Activated CD8-positive, alpha-beta memory T cell treated with anti-CD3 and anti-CD28 coated beads for 24 hours (primary cell): ENCODE results near the gene AMD1.
"Not testable (repeated sequence)": the region's sequence is repeated elsewhere in the genome, so short reads cannot be mapped to it uniquely, and the experiment has no call there.

Experiments
- DNase-seq: peaks from one replicate; pipeline ENCODE4 v3.0.0-alpha.2; 2020

The AMD1 gene

DNA sequence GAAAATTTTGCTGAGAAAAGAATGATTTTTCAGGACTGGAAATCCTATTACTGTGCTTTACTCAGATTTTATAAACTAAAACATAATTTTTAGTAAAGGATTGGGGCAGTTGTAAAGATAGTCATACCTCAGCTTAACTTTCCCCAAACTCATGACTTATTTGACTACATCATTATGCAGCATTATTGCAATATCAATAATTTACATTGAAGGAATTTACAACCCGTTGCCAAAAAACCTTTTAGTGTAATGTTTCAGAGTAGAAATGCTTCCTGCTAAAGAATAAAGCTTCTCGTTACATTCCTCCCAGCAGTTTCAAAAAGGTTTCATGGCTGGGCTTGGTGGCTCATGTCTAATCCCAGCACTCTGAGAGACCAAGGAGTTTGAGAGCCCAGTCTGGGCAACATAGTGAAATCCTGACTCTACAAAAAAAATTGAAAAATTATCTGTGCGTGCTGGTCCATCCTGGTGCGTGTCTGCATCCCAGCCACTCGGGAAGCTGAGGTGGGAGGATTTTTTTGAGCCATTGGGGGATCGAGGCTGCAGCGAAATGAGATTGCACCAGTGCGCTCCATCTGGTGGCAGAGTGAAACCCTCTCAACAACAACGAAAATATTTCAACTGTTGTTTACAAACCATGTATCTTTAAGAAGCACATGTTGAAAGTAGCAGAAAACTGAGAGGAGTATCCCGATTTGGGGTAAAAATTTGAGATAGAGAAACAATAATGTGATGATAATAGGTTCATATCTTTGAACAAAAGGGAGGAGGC lies 4.4 kb downstream of the AMD1 start:
- no peak for DNase-seq

DNA sequence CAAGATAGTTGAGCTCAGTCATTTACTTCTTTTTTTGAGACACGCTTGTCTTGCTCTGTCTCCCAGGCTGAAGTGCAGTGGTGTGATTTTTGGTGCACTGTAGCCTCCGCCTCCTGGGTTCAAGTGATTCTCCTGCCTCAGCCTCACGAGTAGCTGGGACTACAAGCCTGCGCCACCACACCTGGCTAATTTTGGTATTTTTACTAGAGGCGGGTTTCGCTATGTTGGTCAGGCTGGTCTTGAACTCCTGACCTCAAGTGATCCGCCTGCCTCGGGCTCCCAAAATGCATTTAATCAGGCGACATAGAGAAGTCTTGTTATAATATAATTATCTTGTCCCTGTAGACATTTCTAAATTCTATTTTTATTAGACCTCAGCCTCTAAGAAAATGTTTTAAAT lies 6.1 kb downstream of the AMD1 start:
- no peak for DNase-seq

DNA sequence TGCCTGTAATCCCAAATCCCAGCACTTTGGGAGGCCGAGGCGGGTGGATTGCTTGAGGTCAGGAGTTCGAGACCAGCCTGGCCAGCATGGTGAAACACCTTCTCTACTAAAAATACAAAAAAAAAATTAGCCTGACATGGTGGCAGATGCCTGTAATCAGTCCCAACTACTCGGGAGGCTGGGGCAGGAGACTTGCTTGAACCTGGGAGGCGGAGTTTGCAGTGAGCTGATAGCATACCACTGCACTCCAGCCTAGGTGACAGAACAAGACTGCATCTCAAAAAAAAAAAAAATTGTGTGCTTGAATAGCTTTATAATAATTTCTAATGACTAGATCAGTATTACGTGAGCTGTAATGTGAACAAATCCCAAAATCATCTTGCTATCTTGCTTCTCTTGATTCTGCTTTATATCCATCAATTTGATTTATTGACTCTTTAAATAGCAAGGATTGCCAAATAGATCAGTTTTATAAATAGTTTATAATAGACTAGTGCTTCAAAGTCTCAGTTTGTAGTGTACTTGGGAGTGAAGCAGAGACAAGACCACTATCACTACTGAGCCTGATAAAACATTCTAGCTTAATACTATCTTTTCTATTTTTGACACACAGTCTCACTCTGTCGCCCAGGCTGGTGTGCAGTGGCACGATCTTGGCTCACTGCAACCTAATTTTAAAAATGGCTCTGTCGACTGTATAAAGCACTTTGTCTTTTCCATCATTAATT lies 7.1 kb downstream of the AMD1 start:
- no peak for DNase-seq

DNA sequence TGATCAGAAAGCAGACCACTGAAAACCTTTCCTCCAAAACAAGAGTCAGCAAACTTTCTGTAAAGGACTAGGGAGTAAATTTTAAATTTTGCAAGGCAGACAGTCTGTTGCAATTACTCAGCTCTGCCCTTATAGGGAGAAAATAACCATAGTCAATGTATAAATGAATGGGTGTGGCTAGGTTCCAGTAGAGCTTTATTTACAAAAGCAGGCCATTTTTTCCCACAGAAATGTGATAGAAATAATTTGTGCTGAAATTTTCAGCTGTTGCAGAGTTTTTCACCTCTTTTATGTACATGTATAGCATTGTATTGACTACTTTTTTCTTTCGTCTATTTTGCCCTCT lies 7.7 kb downstream of the AMD1 start:
- DNase-seq = no peak

DNA sequence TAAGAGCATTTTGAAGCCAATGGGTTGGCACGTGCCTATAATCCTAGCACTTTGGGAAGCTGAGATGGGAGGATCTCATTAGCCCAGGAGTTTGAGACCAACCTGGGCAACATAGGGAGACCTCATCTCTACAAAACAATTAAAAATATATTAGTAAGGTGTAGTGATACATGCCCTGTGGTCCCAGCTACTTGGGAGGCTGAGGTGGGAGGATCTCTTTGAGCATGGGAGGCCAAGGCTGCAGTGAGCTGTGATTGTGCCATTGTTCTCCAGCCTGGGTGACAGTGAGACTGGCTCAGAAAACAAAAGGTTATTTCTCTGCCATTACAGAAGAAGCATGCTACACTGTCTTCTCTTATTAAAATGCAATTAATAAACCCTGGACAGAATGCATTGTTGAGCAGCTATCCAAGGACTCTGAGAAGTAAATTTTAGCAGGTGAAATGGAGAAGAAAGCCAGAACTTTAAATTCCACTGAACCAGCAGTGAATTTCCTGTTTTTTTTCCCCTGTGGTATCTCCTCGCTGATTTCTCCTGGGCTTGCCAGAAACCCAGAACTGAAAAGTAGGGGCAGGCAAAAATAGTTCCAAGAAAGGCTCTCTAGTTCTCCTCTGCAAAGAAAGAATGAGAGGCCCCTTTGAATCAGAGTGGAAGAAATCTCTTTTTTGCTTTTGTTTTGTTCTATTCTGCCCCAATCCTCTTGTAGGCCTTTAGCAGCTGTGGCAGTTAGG lies 8.4 kb downstream of the AMD1 start:
- DNase-seq = no peak

DNA sequence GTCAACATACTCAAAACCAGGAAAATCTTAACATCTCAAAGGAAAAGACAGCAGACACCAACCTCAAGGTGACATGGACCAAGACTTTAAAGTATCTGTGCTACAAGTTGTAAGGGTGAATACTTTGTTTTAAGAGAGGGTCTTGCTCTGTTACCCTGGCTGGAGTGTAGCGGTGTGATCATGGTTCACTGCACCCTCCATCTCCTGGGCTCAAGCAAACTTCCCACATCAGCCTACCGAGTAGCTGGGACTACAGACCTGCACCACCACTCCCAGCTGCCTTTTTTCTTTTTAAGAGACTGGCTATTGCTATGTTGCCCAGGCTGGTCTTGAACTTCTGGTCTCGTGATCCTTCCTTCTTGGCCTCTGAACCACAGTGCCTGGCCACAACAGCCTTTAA lies 9.7 kb downstream of the AMD1 start:
- no peak for DNase-seq

DNA sequence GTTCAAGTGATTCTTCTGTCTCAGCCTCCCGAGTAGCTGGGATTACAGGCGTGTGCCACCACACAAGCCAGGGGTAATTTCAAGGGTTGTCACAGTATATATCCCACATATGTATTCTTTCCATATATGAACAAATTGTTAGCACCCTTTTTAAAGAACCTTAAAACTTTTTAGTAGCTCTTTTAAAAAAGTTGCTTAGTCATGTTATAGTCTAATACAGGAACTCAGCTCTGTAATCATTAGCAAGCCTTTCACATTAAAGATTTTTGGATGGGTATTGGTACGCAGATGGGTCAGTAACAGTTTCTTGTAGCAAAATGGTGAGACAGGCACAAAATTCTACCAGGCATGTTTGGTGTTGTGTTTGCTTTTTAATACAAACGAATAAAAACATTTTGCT lies 10.9 kb downstream of the AMD1 start:
- DNase-seq = no peak

DNA sequence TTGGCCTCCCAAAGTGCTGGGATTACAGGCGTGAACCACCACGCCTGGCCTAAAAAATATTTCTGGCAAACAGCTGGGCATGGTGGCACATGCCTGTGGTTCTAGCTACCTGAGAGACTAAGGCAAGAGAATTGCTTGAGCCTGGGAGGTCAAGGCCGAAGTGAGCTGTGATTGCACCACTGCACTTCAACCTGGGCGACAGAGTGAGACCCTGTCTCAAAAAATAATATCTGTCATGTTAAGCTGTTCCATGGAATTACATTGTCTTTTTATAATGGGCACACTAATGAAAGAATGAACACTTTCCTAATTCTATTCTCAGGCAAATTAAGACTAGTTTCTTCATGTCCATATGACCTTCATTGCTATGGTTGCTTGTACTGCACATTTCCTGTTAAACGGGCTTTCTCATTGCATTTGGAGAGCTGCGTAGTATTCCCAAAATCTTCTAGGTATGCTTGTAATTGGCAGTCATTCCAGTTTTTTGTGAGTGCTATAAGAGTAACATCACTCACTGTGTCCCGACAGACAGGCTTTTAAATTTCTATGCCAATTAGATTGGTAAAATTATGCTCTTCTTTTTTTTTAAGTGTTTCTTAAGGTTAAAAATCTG lies 12.1 kb downstream of the AMD1 start:
- no peak for DNase-seq

DNA sequence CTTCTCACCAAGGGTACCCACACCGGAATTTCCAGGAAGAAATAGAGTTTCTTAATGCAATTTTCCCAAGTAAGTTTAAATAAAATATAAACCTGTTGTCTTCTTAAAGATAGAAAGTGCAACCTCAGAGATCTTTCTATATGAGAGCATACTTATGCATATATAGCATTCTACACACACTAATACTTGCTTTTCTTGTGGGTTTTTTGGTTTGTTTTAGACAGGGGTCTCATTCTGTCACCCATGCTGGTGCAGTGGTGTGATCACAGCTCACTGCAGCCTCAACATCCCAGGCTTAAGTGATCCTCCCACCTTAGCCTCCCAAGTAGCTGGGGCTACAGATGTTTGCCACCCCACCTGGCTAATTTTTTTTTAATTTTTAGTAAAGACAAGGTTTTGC lies 15.7 kb downstream of the AMD1 start:
- no peak for DNase-seq

DNA sequence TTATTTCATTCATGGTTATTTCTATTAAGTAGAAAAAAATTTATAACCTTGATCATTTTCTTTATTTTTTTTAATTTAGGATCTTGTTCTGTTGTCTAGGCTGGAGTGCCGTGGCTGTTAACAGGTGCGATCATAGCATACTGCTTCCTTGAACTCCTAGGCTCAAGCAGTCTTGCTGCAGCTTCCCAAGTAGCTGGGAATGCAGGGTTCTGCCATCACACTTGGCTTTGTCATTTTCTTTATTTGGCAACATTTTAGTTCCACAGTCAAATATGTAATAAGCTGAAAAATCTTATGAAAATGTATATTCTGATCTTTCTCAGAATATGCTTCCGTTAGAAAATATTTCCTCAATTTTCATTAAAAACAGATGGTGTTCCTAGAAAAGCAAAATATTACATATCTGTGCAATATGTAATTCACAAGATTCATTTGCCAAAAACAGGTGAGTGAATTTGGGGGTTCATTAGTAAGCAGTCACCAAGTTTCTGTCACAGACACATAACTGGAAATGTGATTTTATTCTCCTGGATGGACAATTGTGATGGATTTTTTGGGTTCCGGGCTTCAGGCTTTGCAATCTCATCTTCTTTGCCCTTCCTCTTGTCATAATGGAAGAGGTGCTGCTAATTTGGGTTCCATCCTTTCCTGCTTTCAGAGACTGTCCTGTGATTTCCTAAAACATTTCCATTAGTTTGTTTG lies 21.5 kb downstream of the AMD1 start:
- DNase-seq = no peak

DNA sequence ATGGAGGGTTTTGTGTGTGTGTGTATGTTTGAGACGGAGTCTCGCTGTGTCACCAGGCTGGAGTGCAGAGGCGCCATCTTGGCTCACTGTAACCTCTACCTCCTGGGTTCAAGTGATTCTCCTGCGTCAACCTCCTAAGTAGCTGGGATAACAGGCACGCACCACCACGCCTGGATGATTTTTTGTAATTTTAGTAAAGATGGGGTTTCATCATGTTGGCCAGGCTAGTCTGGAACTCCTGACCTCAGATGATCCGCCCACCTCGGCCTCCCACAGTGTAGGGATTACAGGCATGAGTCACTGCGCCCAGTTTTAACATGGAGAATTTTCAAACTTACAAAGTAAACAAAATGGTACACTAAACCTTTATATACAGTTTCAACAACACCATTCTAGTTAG lies 22.8 kb downstream of the AMD1 start:
- no peak for DNase-seq

DNA sequence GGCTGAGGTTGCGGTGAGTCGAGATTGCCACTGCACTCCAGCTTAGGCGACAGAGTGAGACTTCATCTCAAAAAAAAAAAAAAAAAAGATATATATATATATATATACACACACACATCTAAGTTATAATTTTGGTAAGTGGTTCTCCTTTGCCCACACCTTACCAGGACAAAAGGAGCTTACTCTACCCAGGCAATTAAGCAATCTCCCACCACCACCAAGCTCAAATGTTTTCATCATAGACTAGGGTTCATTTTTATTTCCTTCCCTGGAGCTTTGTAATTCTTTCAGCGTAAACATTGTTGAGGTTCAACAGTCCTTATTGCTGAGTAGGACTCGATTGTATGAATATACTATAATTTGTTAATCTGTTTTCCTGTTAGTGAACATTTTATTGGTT lies 23.5 kb downstream of the AMD1 start:
- no peak for DNase-seq

DNA sequence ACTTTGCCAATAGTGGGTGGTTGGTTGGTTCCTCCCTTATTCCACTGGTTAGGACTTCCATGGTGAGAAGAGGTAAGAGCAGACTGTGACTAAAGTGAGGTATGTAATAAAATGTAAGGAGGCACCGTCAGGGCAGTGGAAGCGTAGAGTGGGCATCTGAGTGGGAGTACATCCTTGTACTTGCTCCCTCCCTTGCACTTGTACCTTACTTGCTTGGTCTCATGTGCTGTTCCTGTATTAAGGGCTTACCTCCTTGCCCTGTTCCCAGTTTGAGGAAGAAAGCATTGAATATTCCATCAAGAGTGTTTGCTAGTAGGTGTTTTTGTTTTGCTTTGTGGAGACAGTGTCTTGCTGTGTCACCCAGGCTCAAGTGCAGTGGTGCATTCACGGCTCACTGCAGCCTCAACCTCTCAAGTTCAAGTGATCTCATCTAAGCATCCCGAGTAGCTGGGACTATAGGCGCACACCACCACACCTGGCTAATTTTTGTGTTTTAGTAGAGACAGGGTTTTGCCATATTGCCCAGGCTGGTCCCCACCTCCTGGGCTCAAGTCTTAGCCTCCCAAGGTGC lies 25.5 kb downstream of the AMD1 start:
- no peak for DNase-seq

DNA sequence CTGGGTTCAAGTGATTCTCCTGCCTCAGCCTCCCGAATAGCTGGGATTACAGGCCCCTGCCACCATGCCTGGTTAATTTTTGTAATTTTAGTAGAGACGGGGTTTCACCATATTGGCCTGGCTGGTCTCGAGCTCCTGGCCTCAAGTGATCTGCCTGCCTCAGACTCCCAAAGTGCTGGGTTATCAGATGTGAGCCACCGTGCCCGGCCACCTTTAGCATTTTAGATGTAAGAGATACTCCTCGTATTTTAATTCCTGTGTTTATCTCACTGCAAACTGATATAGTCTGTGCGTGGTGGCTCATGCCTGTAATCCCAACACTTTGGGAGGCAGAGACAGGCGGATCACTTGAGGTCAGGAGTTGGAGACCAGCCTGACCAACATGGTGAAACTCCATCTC lies 27.0 kb downstream of the AMD1 start:
- DNase-seq = not testable (repeated sequence)

DNA sequence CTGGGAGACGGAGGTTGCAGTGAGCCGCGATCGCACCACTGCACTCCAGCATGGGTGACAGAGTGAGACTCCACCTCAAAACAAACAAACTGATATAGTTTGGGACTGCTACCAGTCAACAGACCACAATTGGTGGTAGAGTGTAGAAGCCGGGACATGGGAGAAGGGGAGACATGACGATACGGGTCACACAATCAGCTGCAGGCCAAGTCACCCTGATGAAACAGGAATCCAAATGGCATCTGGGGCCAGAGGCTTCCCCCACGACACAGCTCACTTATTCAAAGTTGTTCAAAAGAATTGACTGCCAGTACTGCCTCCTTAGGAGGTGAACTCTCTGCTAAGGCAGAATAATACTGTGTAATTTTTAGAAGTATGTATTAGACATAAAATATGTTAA lies 27.5 kb downstream of the AMD1 start:
- no peak for DNase-seq

DNA sequence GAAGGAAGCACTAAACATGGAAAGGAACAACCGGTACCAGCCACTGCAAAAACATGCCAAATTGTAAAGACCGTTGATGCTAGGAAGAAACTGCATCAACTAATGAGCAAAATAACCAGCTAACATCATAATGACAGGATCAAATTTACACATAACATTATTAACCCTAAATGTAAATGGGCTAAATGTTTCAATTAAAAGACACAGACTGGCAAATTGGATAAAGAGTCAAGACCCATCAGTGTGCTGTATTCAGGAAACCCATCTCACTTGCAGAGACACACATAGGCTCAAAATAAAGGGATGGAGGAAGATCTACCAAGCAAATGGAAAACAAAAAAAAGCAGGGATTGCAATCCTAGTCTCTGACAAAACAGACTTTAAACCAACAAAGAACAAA lies 31.7 kb downstream of the AMD1 start:
- not testable (repeated sequence) for DNase-seq

DNA sequence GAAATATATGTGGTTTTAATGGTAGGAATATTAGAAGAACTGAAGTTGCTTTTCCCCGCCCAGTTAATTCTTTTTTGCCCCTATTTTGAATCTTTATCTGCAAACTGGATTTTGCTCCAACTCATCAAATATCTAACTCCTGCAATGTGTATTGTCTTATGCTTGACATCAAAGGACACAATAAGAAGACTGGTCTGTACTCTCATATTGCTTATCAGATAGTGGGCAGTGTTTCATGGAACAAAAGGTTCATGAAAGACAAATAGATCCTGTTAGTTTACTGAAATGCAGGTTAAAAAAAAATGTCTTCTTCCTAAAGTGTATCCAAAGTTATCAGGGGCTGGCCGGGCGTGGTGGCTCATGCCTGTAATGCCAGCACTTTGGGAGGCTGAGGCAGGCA lies 56.2 kb downstream of the AMD1 start:
- no peak for DNase-seq

DNA sequence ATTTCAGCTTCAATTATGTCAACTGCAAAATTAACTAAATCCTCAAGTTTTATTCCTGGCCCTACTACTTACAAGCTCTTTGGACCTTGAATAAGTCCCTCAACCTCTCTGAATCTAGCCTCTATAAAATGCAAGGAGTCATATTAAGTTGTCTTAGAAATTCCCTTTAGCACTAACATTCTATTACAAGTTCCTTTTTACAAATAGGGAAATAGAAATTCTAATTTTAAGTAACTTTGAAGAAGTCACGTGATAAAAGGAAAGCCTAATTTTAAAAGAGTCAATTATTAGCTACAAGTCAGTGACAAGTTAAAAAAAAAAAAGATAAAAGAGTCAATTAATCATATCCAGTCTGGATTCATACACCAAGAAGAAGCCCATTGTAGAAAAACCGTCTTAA lies 59.3 kb downstream of the AMD1 start:
- DNase-seq = no peak

DNA sequence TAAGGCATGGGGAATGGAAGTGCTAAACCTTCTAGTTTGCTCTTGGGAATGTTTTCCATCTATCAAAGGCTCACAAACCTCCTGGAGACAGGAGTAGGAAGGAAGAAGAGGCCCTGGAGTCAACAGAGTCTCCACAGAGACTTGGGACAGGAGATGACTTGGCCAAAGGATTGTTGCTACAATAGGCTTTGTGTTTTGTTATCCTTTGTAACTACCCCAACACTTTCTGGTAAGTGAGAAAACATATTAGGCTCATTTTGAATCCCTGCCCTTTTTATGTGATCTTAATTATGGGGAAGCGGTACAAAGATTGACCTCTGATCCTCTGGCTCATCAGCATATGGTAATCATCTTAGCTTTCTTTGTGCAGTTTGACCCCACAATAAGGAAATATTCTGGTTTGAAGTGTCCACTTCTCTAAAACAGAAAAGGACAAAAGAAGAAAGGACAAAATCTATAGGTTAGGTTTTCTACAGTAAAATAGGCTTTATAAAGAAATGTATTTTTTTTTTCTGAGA lies 59.9 kb downstream of the AMD1 start:
- no peak for DNase-seq

DNA sequence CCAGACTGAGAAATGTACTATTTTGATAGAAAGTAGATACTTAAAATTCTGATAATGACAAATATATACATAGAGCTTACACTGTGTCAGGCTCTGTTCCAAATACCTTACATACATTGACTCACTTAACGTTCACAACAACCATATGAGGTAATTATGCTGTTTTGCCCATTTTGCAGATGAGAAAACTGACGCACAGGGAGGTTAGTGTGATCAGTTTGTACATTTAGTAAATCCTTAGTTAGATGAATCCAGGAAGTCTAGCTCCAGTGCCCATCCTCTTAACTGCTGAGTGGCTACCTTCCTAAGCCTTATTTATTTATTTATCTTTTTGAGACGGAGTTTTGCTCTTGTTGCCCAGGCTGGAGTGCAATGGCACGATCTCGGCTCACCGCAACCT lies 60.6 kb downstream of the AMD1 start:
- no peak for DNase-seq

DNA sequence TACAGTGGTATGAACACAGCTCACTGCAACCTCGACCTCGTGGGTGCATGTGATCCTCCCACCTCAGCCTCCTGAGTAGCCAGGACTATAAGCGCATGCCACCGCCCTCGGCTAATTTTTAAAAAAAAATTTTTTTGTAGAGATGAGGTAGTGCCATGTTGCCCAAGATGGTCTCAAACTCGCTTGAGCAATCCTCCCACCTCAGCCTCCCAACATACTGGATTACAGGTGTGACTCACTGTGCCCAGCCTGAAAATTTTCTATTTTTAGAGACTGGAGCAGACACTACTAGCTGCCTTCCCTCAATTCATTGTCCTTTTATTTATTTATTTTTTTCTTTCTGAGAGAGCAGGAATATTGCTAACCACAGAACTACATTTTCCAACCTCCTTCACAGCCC lies 63.6 kb downstream of the AMD1 start:
- DNase-seq = no peak

DNA sequence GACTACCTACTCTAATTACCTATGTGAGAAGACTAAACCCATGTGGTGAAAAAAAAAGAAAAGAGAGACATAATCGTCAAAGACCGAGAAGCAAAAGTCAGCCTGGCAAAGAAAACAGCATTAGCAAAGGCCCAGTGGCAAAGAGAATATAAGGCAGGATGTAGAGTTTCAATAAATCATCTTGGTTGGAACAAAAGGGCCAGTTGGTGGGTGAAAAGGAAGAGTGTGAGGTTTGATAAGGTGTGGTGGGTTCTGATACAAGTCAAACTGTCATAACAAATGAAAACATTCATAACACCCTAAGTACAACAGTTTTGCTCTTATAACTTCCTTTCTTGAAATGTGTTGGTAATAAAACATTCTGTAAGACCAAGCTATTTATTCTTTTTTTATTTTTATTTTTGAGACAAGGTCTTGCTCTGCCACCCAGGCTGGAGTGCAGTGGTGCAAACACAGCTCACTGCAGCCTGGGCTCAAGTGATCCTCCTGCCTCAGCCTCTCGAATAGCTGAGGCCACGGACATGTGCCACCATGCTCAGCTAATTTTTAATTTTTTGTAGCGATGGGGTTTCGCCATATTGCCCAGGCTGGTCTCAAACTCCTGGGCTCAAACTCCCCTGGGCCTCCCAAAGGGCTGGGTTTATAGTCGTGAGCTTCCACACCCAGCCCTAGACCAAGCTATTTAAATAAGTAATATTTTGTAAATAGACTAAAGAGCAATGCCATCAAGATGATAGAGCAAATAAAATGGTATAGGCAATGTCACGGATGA lies 65.0 kb downstream of the AMD1 start:
- DNase-seq = no peak
